Measurements from ENCODE around the gene CEP41. TPM values are rescaled to one million over a fixed set of nuclear protein-coding genes. Genes with fewer than 3 reads are reported as not detected.

The CEP41 gene
- total RNA-seq, 1 donor, result 1.9 TPM

- H3K27me3 ChIP-seq (ENCODE audit: insufficient read depth, low read length), result no peaks in the 10 kb centered on the region
- peaks cover 12% of the 10 kb centered on the region for H3K4me1 ChIP-seq (ENCODE audit: insufficient read depth, low read length)
- H3K4me3 ChIP-seq (ENCODE audit: low read length), result peak overlapping the region; percentile 79
- no peaks in the 10 kb centered on the region for H3K9me3 ChIP-seq (ENCODE audit: low read depth, low read length)
Observed at GRCh38 chr7:130441408-130441869, 623 bp upstream of the CEP41 start.

DNA sequence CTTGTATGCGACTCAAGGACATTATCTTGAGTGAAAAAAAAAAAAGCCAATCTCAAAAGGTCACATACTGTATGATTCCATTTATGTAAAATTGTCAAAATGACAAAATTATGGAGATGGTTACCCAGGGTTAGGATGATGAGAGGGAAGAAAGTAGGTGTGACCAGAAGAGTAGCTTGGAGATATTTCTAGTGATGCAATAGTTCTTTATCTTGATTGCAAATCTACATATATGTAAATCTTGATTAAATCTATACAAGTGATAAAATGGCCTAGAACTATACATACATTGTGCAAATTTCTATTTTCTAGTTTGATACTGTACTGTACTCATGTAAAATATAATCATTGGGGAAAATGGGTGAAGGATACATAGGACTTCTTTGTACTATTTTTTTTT is 4.6 kb downstream of the CEP41 start:
- Histone ChIP-seq H3K4me3 (ENCODE audit: low read length) (no peak overlapping the region), H3K9me3 (ENCODE audit: low read depth, low read length) (no peaks in the 10 kb centered on the region), H3K27me3 (ENCODE audit: insufficient read depth, low read length) (no peaks in the 10 kb centered on the region), H3K4me1 (ENCODE audit: insufficient read depth, low read length) (peaks cover 35% of the 10 kb centered on the region)

- no peaks in the 10 kb centered on the region for H3K27me3 ChIP-seq (ENCODE audit: insufficient read depth, low read length)
- H3K4me1 ChIP-seq (ENCODE audit: insufficient read depth, low read length), result peaks cover 40% of the 10 kb centered on the region
- no peaks in the 10 kb centered on the region for H3K9me3 ChIP-seq (ENCODE audit: low read depth, low read length)
- H3K4me3 ChIP-seq (ENCODE audit: low read length), result no peak overlapping the region
Observed at GRCh38 chr7:130435311-130435854, 5.4 kb downstream of the CEP41 start.

DNA sequence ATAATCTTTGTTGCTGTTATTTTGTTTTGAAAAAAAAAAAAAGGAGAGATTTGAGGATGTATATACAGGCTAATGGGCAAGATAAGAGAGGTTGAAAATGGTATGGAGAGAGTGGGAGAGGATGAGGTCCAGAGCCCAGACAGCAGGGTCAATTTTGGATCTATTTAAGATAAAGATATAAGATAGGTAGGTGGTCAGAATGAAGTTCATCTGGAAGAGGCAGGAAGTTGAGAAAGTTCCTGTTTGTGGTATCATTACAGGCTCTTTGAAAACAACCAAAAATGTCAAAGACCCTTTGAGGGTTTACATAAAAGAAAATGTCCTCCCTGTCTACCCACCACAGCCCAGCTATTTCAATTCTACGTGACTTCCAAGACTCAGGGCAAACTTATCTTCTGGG is 7.5 kb downstream of the CEP41 start:
- Histone ChIP-seq H3K4me1 (ENCODE audit: insufficient read depth, low read length) (peaks cover 37% of the 10 kb centered on the region), H3K4me3 (ENCODE audit: low read length) (no peak overlapping the region), H3K9me3 (ENCODE audit: low read depth, low read length) (no peaks in the 10 kb centered on the region), H3K27me3 (ENCODE audit: insufficient read depth, low read length) (no peaks in the 10 kb centered on the region)

DNA sequence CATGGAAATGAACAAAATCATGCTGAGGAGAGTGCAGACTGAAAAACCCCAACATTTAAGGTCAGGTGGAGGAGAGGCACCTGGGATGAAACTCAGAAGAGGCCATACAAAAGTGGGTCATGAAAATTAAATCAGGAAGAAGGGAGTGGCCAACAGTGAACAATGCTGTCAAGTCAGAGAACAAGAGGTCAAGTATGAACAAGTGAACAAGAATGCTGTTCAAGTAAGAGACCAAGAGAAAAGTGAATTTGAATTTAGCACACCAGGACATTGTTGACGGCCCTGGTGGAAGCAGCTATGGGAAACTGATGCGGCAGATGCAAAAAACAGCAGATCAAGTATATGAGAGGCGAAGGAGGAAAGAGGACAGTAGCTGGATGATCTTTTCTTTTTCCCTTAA is 7.9 kb downstream of the CEP41 start:
- Histone ChIP-seq H3K4me1 (ENCODE audit: insufficient read depth, low read length) (peaks cover 37% of the 10 kb centered on the region), H3K4me3 (ENCODE audit: low read length) (no peak overlapping the region), H3K27me3 (ENCODE audit: insufficient read depth, low read length) (no peaks in the 10 kb centered on the region)

GRCh38 chr7:130430841-130431666 is 9.8 kb downstream of the CEP41 start:
- Histone ChIP-seq H3K4me3 (ENCODE audit: low read length) (no peak overlapping the region), H3K9me3 (ENCODE audit: low read depth, low read length) (no peaks in the 10 kb centered on the region), H3K27me3 (ENCODE audit: insufficient read depth, low read length) (no peaks in the 10 kb centered on the region), H3K4me1 (ENCODE audit: insufficient read depth, low read length) (peaks cover 39% of the 10 kb centered on the region)

More for the DNA sequence above, 7.9 kb downstream of the CEP41 start:
- no peaks in the 10 kb centered on the region for H3K9me3 ChIP-seq (ENCODE audit: low read depth, low read length)

GRCh38 chr7:130430115-130430514 is 10.7 kb downstream of the CEP41 start:
- Histone ChIP-seq H3K9me3 (ENCODE audit: low read depth, low read length) (no peaks in the 10 kb centered on the region), H3K4me1 (ENCODE audit: insufficient read depth, low read length) (peaks cover 35% of the 10 kb centered on the region), H3K27me3 (ENCODE audit: insufficient read depth, low read length) (no peaks in the 10 kb centered on the region), H3K4me3 (ENCODE audit: low read length) (no peak overlapping the region)

DNA sequence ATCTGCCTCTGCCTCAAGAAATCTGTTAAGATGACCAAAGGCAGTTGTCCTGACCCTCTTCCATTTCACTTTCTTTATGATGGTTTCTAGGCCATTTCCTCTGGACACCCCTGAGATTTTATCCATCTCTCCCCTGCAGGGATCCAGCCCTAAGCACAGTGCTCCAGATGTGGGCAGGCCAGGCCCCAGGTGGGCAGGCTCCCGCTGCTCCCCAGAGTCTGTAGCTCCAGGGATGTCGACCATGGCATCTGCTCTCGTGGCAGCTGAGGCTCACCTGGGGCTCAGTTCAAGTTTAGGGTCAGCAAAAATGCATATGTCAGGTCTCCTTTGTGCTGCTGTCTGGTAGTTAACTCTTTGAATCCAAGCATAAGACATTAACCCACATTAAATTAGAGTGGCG is 11.8 kb downstream of the CEP41 start:
- H3K4me1 ChIP-seq (ENCODE audit: insufficient read depth, low read length), result peaks cover 35% of the 10 kb centered on the region
- no peaks in the 10 kb centered on the region for H3K27me3 ChIP-seq (ENCODE audit: insufficient read depth, low read length)
- H3K4me3 ChIP-seq (ENCODE audit: low read length), result no peak overlapping the region
- no peaks in the 10 kb centered on the region for H3K9me3 ChIP-seq (ENCODE audit: low read depth, low read length)

GRCh38 chr7:130426564-130426963 is 14.3 kb downstream of the CEP41 start:
- no peaks in the 10 kb centered on the region for H3K27me3 ChIP-seq (ENCODE audit: insufficient read depth, low read length)
- H3K4me3 ChIP-seq (ENCODE audit: low read length), result no peak overlapping the region
- H3K9me3 ChIP-seq (ENCODE audit: low read depth, low read length), result no peaks in the 10 kb centered on the region
- peaks cover 13% of the 10 kb centered on the region for H3K4me1 ChIP-seq (ENCODE audit: insufficient read depth, low read length)

DNA sequence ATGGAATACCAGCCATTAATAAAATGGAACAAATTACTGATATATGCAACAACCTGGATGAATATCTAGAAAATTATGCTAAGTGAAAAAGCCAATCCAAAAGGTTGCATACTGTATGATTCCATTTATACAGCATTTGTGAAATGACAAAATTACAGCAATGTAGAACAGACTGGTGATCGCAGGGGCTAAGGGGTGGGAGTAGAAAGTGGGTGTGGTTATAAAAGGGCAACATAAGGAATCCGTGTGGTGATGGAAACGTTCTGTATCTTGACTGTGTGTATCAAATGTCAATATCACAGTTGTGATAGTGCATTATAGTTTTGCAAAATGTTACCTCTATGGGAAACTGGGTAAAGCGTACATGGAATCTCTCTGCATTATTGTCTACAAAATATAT is 15.0 kb downstream of the CEP41 start:
- Histone ChIP-seq H3K4me3 (ENCODE audit: low read length) (no peak overlapping the region), H3K9me3 (ENCODE audit: low read depth, low read length) (no peaks in the 10 kb centered on the region), H3K27me3 (ENCODE audit: insufficient read depth, low read length) (no peaks in the 10 kb centered on the region), H3K4me1 (ENCODE audit: insufficient read depth, low read length) (peaks cover 6% of the 10 kb centered on the region)

DNA sequence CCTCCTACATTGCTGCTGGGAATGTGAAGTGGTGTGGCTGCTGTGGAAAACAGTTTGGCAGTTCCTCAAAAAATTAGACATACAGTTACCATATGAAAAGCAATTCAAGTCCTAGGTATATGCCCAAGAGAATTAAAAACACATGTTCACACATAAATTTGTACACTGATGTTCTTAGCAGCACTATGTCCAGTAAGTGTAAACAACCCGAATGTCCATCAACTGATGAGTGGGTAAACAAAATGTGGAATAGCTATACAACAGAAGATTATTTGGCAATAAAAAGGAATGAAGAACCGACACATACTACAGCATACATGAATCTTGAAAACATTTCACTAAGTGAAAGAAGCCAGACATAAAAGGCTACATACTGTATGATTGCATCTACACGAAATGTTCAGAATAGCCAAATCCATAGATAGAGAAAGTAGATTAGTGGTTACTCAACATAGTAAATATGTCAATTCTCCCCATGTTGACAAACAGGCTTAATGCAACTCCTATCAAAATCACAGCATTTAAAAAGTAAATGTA is 17.2 kb downstream of the CEP41 start:
- H3K9me3 ChIP-seq (ENCODE audit: low read depth, low read length), result no peaks in the 10 kb centered on the region
- peaks cover 3% of the 10 kb centered on the region for H3K4me1 ChIP-seq (ENCODE audit: insufficient read depth, low read length)

GRCh38 chr7:130421684-130422083 is 19.1 kb downstream of the CEP41 start:
- no peaks in the 10 kb centered on the region for H3K27me3 ChIP-seq (ENCODE audit: insufficient read depth, low read length)
- H3K9me3 ChIP-seq (ENCODE audit: low read depth, low read length), result no peaks in the 10 kb centered on the region
- peaks cover 12% of the 10 kb centered on the region for H3K4me1 ChIP-seq (ENCODE audit: insufficient read depth, low read length)
- H3K4me3 ChIP-seq (ENCODE audit: low read length), result no peak overlapping the region

More for the DNA sequence above, 17.2 kb downstream of the CEP41 start:
- Histone ChIP-seq H3K4me3 (ENCODE audit: low read length) (no peak overlapping the region), H3K27me3 (ENCODE audit: insufficient read depth, low read length) (no peaks in the 10 kb centered on the region)

GRCh38 chr7:130420943-130421578 is 19.8 kb downstream of the CEP41 start:
- Histone ChIP-seq H3K27me3 (ENCODE audit: insufficient read depth, low read length) (no peaks in the 10 kb centered on the region), H3K9me3 (ENCODE audit: low read depth, low read length) (no peaks in the 10 kb centered on the region), H3K4me1 (ENCODE audit: insufficient read depth, low read length) (peaks cover 9% of the 10 kb centered on the region), H3K4me3 (ENCODE audit: low read length) (no peak overlapping the region)

GRCh38 chr7:130419658-130420057 is 21.2 kb downstream of the CEP41 start:
- Histone ChIP-seq H3K4me3 (ENCODE audit: low read length) (no peak overlapping the region), H3K27me3 (ENCODE audit: insufficient read depth, low read length) (no peaks in the 10 kb centered on the region), H3K4me1 (ENCODE audit: insufficient read depth, low read length) (peaks cover 15% of the 10 kb centered on the region), H3K9me3 (ENCODE audit: low read depth, low read length) (no peaks in the 10 kb centered on the region)

DNA sequence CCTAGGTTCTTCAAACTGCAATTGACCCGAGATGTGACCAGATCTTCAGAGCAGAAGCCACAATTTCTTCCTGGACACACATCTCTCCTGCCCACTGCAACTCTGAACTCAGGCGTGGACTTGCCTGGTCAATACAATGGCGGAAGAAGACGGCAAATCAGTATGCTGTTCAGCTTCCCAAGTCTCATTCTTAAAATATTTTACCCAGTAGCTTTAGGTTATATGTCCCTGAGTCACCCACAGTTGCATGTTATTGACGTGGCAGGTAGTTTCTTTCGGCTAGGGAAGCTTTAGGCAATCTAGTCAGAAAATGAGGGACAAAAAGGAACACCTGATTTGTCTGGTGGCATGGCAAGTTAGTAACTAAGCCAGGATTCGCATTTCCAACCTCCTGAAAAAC is 22.5 kb downstream of the CEP41 start:
- Histone ChIP-seq H3K27me3 (ENCODE audit: insufficient read depth, low read length) (no peaks in the 10 kb centered on the region), H3K4me1 (ENCODE audit: insufficient read depth, low read length) (peaks cover 16% of the 10 kb centered on the region)

More for the DNA sequence above, 22.5 kb downstream of the CEP41 start:
- no peak overlapping the region for H3K4me3 ChIP-seq (ENCODE audit: low read length)
- H3K9me3 ChIP-seq (ENCODE audit: low read depth, low read length), result no peaks in the 10 kb centered on the region
